Raji (cell line): ENCODE data around the gene C12orf50.

ENCODE experiments used
- POLR2A ChIP-seq: IDR thresholded peaks from 2 replicates; pipeline ENCODE4 v1.6.1; 2011; ENCODE audit warnings: low read depth, low read length, control low read depth; ENCODE audit not compliant: insufficient read depth

C12orf50 gene

DNA sequence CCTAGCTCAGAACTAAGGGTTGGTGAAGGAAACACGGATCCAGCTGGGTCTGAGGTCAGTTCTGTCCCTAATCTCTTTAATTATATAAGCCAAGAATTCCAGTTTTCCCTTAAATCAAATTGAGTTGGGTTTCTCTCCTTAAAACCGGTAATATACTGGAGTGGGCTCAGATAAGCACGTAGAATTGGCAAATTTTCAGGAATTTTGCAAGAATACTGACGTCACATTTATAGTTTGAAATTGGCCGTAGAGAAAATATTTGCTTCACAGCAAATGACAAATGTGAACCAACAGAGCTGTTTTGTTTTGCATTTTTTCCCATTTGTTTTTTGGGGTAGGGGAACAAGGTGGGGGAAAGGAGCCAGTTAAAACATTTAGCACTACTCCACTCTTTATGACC, 17.4 kb downstream of the C12orf50 start:
- TF ChIP-seq POLR2A: no peak

DNA sequence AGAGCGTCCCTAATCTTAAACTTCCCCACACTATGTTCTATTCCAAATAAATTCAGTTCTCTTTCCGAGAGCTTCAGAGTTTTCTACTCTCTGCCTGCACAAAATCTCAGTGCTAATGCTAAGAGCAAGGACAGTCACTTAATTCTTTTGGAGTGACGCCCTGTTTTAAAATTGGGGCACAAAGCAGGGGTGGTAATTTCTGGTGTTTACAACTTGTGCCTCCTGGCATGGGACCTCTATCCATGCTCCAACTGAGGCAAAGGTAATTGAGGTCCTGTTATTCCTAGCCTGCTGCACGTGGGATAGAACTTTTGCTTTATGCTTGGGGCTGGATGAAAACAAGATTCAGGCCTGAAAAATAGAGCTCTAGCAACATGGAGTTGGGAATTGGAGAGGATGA, 22.9 kb downstream of the C12orf50 start:
- no peak for TF ChIP-seq POLR2A

DNA sequence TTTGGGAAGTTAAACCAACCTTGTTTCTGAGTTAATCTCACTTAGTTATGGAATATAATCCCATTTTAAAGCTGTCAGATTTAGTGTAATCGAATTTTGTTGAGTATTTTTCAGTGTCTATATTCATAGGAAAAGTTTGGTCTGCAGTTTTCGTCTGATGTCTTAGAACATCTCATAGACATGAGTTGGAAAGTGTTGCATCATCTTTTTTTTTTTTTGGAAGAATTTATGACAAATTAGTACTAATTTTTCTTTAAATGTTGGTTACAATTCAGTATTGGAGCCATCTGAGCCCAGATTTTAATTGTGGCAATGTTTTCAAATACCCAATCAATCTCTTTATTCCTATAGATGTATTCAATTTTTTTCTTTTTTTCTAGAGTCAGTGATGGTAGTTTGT, 27.9 kb downstream of the C12orf50 start:
- no peak for TF ChIP-seq POLR2A

DNA sequence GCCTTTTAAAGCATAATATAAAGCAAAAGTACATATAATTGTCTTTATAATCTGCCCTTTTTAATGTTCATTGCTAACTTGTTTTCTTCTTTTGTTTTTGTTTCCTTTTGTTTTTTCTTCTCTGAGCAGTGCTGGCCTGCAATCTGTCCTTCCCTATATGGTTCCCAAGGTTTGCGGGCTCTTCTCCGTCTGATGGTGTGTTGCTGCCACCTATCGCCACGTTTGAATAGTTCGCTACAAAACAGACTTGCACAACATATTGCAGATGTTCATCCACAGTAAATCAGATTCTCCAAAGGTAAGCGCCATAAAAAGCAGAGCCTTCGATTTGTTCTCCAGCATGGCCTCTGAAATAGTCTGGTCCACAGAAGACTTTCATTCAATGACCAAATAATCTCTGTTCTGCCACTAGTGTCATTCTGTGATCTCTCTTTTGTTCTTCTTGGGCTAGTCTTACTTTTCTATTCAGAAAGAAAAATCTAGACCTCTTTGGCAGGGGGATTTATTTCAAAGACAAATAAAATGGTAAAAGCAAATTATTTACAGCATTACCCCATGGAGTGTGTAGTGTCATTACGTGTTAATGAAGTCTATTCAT, 33.5 kb downstream of the C12orf50 start:
- no peak for TF ChIP-seq POLR2A

DNA sequence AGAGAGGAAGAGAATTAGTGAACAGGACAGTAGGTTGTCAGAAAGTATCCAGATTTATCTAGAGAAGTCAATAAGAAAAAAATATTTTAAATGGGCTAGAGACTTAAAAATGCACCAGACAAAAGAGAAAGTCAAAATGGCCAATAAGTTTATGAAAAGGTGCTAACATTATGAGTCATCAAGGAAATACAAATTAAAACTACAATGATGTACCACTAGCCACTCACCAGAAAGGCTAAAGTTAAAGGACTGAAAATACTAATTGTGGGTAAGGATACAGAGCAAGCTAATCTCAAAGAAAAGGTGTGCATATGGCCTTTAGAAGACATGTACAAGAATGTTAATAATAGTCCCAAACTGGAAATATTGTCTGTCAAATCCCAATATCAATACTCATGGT, 37.7 kb downstream of the C12orf50 start:
- TF ChIP-seq POLR2A: no peak

DNA sequence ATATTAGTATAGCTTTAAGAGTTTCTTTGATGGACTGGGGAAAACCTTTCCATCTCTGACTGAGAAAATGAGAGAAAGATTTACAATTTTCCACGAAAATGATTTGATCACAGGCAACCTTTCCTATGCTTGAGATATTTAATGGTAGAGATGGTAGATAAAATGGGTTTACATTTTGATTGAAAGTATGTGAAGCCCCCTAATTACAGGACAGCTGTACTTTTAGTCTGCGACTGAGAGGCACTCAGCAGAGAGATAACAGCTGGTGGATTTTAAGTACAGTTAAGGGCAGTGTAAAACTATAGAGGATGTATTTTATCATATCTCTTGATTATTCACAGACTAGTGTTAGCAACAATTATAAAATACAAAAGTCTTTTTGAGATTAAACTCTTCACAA, 40.7 kb downstream of the C12orf50 start:
- no peak for TF ChIP-seq POLR2A

DNA sequence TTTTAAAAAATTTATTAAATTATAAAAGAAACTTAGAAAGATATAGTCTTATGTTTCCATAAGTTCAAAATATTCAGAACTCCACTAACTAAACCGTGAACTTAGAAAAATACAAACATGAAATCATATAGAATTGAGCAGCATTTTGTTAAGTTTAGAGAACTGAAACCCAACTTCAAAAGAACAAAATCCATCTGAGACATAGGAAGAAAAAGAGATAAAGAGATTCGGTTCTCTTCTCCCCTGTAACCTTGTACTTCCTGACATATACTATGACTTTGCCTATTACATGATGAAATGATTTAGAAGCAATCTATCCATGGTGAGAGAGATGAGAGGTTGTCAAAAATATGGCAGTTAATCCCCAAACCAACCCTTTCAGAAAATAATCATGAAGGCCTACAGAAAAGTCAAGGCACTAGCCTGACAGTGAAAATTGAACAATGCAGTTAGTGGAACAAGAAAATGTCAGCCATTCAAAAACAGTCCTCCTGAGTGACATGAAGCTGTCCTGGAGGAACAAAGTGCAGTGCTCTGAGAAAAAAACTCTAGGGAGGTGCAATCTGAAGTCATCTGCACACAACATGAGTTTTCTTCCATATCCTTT, 44.0 kb downstream of the C12orf50 start:
- no peak for TF ChIP-seq POLR2A

DNA sequence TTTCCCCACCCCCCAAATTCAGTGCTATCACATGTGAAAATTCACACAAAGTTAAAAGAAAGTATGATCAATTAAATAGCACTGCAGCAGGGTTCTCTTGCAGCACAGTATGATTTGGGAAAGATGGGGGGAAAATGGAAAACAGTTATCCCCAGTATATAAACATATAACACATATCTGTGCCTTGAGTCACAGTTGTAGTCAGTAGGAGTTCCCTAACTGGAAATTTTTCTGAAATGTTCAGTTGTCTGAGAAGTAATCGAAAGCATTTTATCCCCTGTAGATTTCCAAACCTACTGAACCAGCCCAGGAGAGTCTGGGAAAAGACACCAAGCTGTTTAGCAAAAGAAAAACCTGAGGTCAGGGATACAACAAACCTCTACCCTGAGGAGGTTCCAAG, 47.0 kb downstream of the C12orf50 start:
- TF ChIP-seq POLR2A: no peak

DNA sequence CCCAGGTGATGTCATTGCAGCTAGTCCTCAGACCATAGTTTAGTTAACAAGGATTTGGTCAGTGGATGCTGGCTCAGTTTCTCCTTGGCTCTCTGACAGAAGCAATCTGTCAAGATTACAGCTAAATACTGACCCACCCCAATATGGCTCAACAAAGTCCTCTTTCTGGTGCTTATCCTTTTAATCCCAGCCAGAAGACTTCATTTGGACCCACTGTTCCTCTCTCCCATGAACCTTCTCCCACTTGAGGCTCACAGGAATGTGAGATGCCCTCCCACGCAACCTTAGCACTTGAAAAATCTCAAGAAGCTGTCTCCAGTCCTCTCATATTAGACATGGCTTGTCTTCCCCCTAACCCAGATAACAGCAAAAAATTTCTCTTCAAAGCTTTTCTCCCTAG, 47.7 kb downstream of the C12orf50 start:
- no peak for TF ChIP-seq POLR2A

DNA sequence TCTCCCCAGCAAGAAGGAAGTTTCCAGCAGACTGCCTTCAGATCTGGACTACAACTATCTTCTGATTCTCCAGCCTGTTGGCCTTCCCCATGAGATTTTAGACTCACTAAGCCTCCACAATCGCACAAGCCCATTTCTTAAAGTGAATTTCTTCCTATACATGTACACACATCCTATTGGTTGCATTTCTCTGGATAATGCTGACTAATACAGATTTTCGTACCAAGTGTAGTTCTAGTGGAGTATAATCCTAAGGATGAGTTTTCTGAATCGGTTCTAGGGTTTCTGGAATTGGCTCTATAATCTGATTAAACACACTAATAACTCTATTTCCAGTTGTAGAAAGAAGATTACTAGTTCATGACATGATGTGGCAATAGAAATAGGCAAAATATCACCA, 53.3 kb downstream of the C12orf50 start:
- TF ChIP-seq POLR2A: no peak

DNA sequence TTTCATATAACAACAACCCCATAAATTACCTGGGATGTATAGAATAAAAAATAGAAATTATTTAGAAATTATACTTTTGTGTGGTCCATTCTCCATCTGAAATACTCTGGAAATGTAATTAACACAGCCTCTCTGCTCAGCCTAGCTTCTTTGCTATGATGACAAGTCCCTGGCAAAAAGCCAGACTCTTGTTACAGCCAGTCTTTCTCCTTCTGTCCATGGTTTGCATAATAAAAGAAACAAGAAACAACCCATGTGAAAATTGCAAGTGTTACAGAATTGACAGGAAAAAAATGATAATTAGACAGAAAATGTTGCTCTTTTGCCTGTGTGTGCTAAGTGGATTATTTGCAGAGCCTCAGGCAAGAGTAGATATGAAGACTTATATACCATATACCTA, 61.3 kb downstream of the C12orf50 start:
- TF ChIP-seq POLR2A: no peak

DNA sequence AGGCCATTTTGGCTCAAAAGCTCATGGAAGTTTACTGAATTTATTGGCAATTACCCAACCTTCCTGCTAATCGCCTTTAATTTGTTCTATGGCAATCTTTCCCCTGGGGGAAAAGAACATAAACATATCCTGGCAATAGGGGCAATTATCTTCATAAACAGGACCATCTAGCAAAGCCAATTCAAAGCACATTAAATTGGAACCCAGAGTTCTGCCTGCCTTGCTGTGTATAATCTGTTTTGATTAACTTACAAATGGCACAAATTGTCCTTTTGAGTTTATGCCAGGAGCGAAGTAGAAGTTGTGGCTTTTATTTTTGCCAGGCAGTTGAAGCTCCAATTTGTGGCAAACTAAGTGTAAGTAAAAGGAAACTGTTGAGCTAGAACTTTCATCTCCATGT, 68.6 kb downstream of the C12orf50 start:
- no peak for TF ChIP-seq POLR2A

DNA sequence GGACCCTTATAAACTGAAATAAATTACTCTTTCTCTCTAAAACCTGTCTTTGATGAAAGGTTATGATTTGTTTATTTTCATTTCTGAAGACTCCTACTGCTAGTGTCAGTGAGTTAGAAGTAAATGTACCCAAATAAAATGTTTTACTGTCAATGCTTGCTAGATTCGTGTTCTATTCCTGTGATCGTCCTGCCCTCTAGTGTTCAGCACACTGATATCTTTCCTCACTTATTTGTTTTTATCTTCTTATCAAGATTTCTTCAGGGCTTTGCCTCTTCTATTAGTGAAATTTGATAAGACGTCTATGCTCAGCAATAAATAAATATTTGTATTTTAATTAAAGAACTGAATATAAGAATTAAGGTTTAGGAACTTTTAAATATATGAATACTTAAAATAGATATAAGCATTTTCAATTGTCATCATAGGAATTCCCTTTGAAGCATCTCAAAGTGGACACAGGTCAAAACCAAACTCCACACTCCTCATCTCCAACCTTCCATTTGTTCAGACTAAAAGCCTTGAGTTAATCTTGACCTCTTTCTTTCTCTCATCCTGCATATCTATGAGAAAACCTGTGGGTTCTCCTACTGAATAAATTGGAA, 75.8 kb downstream of the C12orf50 start:
- no peak for TF ChIP-seq POLR2A

DNA sequence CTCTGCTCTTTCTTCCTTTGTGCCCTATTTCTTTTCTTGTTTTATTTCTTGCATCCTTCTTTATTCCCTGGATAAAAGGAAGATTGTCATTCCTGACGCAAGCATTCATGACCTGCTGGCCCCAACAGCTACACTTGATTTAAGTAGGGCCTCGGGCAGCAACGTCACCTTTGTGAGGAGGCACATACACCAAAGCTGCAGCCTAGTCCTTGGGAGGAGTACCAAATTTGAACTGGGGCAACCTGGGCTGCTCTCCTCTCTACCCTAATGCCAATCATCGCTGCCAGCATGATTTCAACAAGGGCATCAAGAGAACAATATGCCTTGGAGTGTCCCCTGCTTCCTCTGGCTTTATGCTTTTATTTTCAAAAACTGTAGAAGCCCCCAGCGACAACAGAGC, 76.4 kb downstream of the C12orf50 start:
- TF ChIP-seq POLR2A: no peak

DNA sequence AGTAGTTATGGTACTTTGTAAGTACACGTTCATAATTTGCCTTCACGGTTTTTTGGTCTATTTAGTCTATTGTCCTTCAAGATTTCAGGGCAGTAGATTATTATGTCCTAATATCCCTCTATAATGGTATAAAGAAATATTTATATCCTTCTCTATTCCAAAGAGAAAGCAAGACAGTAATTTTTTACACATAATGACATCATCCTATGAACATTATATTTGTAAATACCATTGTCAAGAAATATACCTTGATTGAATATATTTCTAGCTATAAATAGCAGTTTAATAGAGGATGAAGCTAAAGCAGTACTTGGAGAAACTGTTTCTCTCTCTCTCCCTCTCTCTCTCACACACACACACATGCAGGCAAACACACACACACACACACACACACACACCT, 77.0 kb downstream of the C12orf50 start:
- no peak for TF ChIP-seq POLR2A

DNA sequence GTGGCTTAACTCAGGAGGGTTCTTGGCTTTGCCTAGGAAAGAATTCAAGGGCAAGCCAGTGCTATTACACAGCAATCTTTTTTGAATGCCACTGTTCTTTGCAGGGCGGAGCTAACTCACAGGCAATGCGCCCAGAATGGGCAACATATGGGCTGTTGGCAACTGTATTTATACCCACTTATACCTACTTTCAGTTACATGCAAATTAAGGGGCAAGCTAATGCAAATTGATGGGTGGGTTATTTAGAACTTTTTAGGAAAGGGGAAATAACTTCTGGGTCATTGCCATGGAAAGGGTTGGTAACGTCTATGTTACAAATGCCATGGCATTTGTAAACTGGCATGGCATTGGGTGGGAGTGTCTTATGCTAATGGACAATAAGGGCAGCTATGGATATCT, 85.4 kb downstream of the C12orf50 start:
- no peak for TF ChIP-seq POLR2A

DNA sequence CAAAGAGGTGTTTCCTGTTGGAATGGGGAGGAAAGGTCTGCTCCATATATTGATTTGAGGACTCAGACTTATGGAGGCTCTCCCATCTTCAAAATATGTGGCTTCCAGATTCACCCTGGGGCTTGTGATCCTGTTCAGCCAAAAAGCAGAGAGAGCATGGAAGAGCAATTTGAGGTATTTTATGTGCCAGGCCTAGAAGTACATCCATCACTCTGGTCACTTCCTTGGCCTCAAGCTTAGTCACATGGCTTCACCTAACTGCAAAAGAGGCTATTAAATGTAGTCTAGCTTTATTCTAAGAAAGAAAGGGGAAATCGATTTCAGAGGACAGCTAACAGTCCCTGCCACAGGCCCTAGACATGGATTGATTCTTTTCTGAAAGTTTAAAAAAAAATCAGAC, 86.2 kb downstream of the C12orf50 start:
- no peak for TF ChIP-seq POLR2A
